RWPE1 (cell line): ENCODE data around the gene SIAH2.

Source experiments
- CTCF ChIA-PET: fragments of 350-600 bp; sonication (Branson Sonifier 250); formaldehyde crosslinking; extraction: SDS; loops from one replicate; lab custom pipeline; 2021; lab: Yijun Ruan, JAX
- POLR2A ChIA-PET: fragments of 400-600 bp; formaldehyde crosslinking; extraction: SDS; loops from one replicate; lab custom pipeline; 2020; ENCODE audit warnings: antibody characterized with exemption; ENCODE audit not compliant: low non-redundant PET; lab: Yijun Ruan, JAX
- DNase-seq: peaks from one replicate; pipeline ENCODE4 v3.0.0; 2012; ENCODE audit warnings: low spot score
- H3K27ac ChIP-seq: fragments of 450-650 bp; 2 replicates; pipeline ENCODE4 v1.5.1; 2017
- CTCF ChIP-seq: fragments of 450-650 bp; conservative IDR thresholded peaks from 2 replicates; pipeline ENCODE4 v1.5.1; 2017; ENCODE audit warnings: low read depth, mild to moderate bottlenecking

Gene SIAH2

GRCh38 chr3:150739200-150739863, 23.6 kb downstream of the SIAH2 start:
- no peak for DNase-seq
- CTCF ChIA-PET = no interaction called here
- no peak for TF ChIP-seq CTCF
- H3K27ac ChIP-seq = no peak overlapping the region
- POLR2A ChIA-PET = no interaction called here

- no peak for TF ChIP-seq CTCF
- no peak overlapping the region for H3K27ac ChIP-seq
- no peak for DNase-seq
- CTCF ChIA-PET = interaction anchor here (0.6 kb wide), 1 partner anchor 1034 kb away, joined by 5 read pairs; no protein-coding TSS in a partner anchor
- POLR2A ChIA-PET = no interaction called here
Measured at GRCh38 chr3:150738688-150739087, 24.3 kb downstream of the SIAH2 start.

GRCh38 chr3:150737874-150738679, 24.9 kb downstream of the SIAH2 start:
- CTCF ChIA-PET = interaction anchor here (0.6 kb wide), 1 partner anchor 1035 kb away, joined by 5 read pairs; no protein-coding TSS in a partner anchor
- H3K27ac ChIP-seq = no peak overlapping the region
- TF ChIP-seq CTCF = no peak
- POLR2A ChIA-PET = interaction anchor here (0.6 kb wide), 1 partner anchor 24 kb away, joined by 3 read pairs; no protein-coding TSS in a partner anchor
- peak; percentile 72 for DNase-seq

GRCh38 chr3:150736903-150737832, 25.8 kb downstream of the SIAH2 start:
- ChIA-PET CTCF (no interaction called here), POLR2A (interaction anchor here (0.6 kb wide), 2 partner anchors 25 to 26 kb away, joined by 3 to 5 read pairs; partner anchors contain the start of gene SIAH2)
- no peak overlapping the region for H3K27ac ChIP-seq
- no peak for TF ChIP-seq CTCF
- DNase-seq = no peak

- H3K27ac ChIP-seq = no peak overlapping the region
- ChIA-PET POLR2A (interaction anchor here (0.6 kb wide), 1 partner anchor 27 kb away, joined by 5 read pairs; the partner anchor contains the start of gene SIAH2), CTCF (no interaction called here)
- DNase-seq = no peak
- no peak for TF ChIP-seq CTCF
Measured at GRCh38 chr3:150736316-150736719, 26.7 kb downstream of the SIAH2 start.

GRCh38 chr3:150734795-150735119, 28.2 kb downstream of the SIAH2 start:
- peak overlapping the region; percentile 46; the same call in 1 of the 2 replicates for H3K27ac ChIP-seq
- DNase-seq = no peak
- POLR2A ChIA-PET = no interaction called here
- TF ChIP-seq CTCF = no peak
- CTCF ChIA-PET = no interaction called here
